Right renal cortex interstitium (tissue), 3 donors: Measurements from ENCODE around the gene GBP1. TPM values are rescaled to one million over a fixed set of nuclear protein-coding genes. Genes with fewer than 3 reads are reported as not detected.
"Not testable (repeated sequence)": the region's sequence is repeated elsewhere in the genome, so short reads cannot be mapped to it uniquely, and the experiment has no call there.

ENCODE experiments used
- DNase-seq, 3 donors: peaks; one replicate each; pipeline ENCODE4 v3.0.0-alpha.2; 2013; ENCODE audit warnings: low read depth in 3 of 3, low spot score in 2 of 3
- polyA plus RNA-seq, 3 donors: library from polyadenylated mRNA; unstranded; fragments of 120-200 nt; gene quantifications; one replicate each; pipeline ENCODE4 v1.2.1, GENCODE V29; 2013; ENCODE audit not compliant: insufficient read length in 3 of 3

Gene GBP1
- 10 to 100 TPM; 14.9 to 18.0 (median 14.9) TPM for polyA plus RNA-seq

GRCh38 chr1:89065079-89065868 is at the start of gene GBP1:
Gene GBP1 (minus strand): TSS chr1:89065208. CDS start chr1:89063234, 1,974 bp downstream.
- DNase-seq = no peak

GRCh38 chr1:89114662-89115061 is 49.7 kb upstream of the GBP1 start:
- DNase-seq = no peak

GRCh38 chr1:89112871-89113613 is 48.0 kb upstream of the GBP1 start:
- no peak for DNase-seq

GRCh38 chr1:89104687-89105086 is 39.7 kb upstream of the GBP1 start:
- no peak for DNase-seq

- DNase-seq = no peak
These were observed 39.1 kb upstream of the GBP1 start for GRCh38 chr1:89104147-89104546.

- DNase-seq = no peak
These were observed 37.0 kb upstream of the GBP1 start for GRCh38 chr1:89102021-89102420.

GRCh38 chr1:89100412-89100811 is 35.4 kb upstream of the GBP1 start:
- no peak for DNase-seq

GRCh38 chr1:89098857-89099256 is 33.8 kb upstream of the GBP1 start:
- DNase-seq = no peak

GRCh38 chr1:89095737-89096136 is 30.7 kb upstream of the GBP1 start:
- no peak for DNase-seq

- DNase-seq = no peak
These were observed 25.0 kb upstream of the GBP1 start for GRCh38 chr1:89089962-89090361.

- no peak for DNase-seq
These were observed 23.6 kb upstream of the GBP1 start for GRCh38 chr1:89088572-89088971.

- no peak for DNase-seq
These were observed 22.2 kb upstream of the GBP1 start for GRCh38 chr1:89087241-89087640.

GRCh38 chr1:89085781-89086180 is 20.8 kb upstream of the GBP1 start:
- DNase-seq = no peak

GRCh38 chr1:89081005-89081404 is 16.0 kb upstream of the GBP1 start:
- no peak for DNase-seq

GRCh38 chr1:89080068-89080467 is 15.1 kb upstream of the GBP1 start:
- not testable (repeated sequence) for DNase-seq

GRCh38 chr1:89072466-89073065 is 7.6 kb upstream of the GBP1 start:
- not testable (repeated sequence) for DNase-seq

GRCh38 chr1:89070509-89070908 is 5.5 kb upstream of the GBP1 start:
- no peak for DNase-seq

- DNase-seq = no peak
These were observed 4.9 kb upstream of the GBP1 start for GRCh38 chr1:89069951-89070350.

GRCh38 chr1:89068291-89068690 is 3.3 kb upstream of the GBP1 start:
- no peak for DNase-seq

- DNase-seq = no peak
These were observed 376 bp downstream of the GBP1 start for GRCh38 chr1:89064632-89065031.

- DNase-seq = no peak
These were observed 1.9 kb downstream of the GBP1 start for GRCh38 chr1:89063094-89063493.

GRCh38 chr1:89060091-89060490 is 4.9 kb downstream of the GBP1 start:
- no peak for DNase-seq
